ENCODE measurements around the gene CHRNA10. TPM values are rescaled to one million over a fixed set of nuclear protein-coding genes. Genes with fewer than 3 reads are reported as not detected.

Gene CHRNA10
- total RNA-seq, 1 experiment from 2014 or later, result 3.0 TPM

GRCh38 chr11:3642071-3642951 is 28.9 kb downstream of the CHRNA10 start:
- Histone ChIP-seq H3K79me2 (ENCODE audit: insufficient read depth, low read length) (no peaks in the 10 kb centered on the region), H4K20me1 (ENCODE audit: insufficient read depth) (no peaks in the 10 kb centered on the region), H3K36me3 (ENCODE audit: control insufficient read depth in 1 of 2, insufficient read depth in 2 of 2, low read length in 2 of 2) (no peaks in the 10 kb centered on the region), H2AFZ (ENCODE audit: low read depth, low read length, poor library complexity, severe bottlenecking) (no peak overlapping the region), H3K27ac (ENCODE audit: low read depth, low read length) (peak overlapping the region; percentile 36; the same call in 1 of the 2 replicates), H3K4me1 (ENCODE audit: control insufficient read depth in 1 of 2, insufficient read depth in 2 of 2, low read length in 2 of 2) (peaks cover 17 to 34% of the 10 kb centered on the region in 2 experiments), H3K9ac (ENCODE audit: low read length) (peak overlapping the region; percentile 53), H3K27me3 (ENCODE audit: insufficient read depth, low read length) (no peaks in the 10 kb centered on the region), H3K4me3 (replicated peaks in 1 of 2; ENCODE audit: low read depth in 1 of 2, low read length in 2 of 2) (peak overlapping the region; percentile 57), H3K4me2 (ENCODE audit: low read length) (peak overlapping the region; percentile 75), H3K9me3 (ENCODE audit: control insufficient read depth in 1 of 2, insufficient read depth in 1 of 2, low read depth in 1 of 2, low read length in 2 of 2) (no peaks in the 10 kb centered on the region), H3K9me2 (ENCODE audit: insufficient read depth) (no peaks in the 10 kb centered on the region)
- ChIA-PET POLR2A (no interaction called here), RAD21 (ENCODE audit: low non-redundant PET in 1 of 2, low total read pairs in 2 of 2, uncharacterized antibody in 2 of 2, unreplicated experiment in 2 of 2) (no interaction called here), CTCF (interaction anchor here (0.9 kb wide), 1 partner anchor 166 kb away, joined by 3 read pairs; no protein-coding TSS in a partner anchor)
- no TSS peak for BruUV-seq (replicated peaks)
- peak; percentile 72 for DNase-seq (ENCODE audit: low read depth, low spot score)
- intact Hi-C loops (cut with micrococcal nuclease), result no loop called here
- peak; percentile 94 for ATAC-seq
- no peak for TF ChIP-seq ZBTB33 (IDR thresholded peaks at IDR 0.05; ENCODE audit: extremely low read depth, insufficient replicate concordance, low read length)
- TF ChIP-seq SIN3A (IDR thresholded peaks at IDR 0.05; ENCODE audit: low read depth), result no peak
- TF ChIP-seq RAD21 (IDR thresholded peaks at IDR 0.05; ENCODE audit: low read depth), result no peak
- TF ChIP-seq ELF1 (IDR thresholded peaks at IDR 0.05; ENCODE audit: borderline replicate concordance, low read depth), result no peak
- no peak for TF ChIP-seq JUND (IDR thresholded peaks at IDR 0.05)
- no peak for TF ChIP-seq EZH2 (IDR thresholded peaks at IDR 0.05)
- no peak for TF ChIP-seq EZH2phosphoT487 (IDR thresholded peaks at IDR 0.05; ENCODE audit: borderline replicate concordance)
- TF ChIP-seq FOSL1 (IDR thresholded peaks at IDR 0.05; ENCODE audit: low read depth), result no peak
- TF ChIP-seq SRF (IDR thresholded peaks at IDR 0.05; ENCODE audit: low read depth), result no peak
- peak; percentile 75 for TF ChIP-seq POLR2AphosphoS5 (IDR thresholded peaks at IDR 0.05; ENCODE audit: low read depth, low read length)
- TF ChIP-seq CTCF (IDR thresholded peaks at IDR 0.05 in 2 of 3, conservative IDR thresholded peaks at IDR 0.05 in 1 of 3; ENCODE audit: borderline replicate concordance in 1 of 3, insufficient read depth in 1 of 3, low read depth in 2 of 3, low read length in 2 of 3), result no peak
- TF ChIP-seq TCF7L2 (IDR thresholded peaks at IDR 0.05; ENCODE audit: borderline replicate concordance, extremely low read depth, insufficient read depth, insufficient read length), result peak; percentile 76
- TF ChIP-seq EGR1 (IDR thresholded peaks at IDR 0.05; ENCODE audit: low read depth), result peak; percentile 60; the same call in 1 of the 2 replicates
- TF ChIP-seq POLR2A (IDR thresholded peaks at IDR 0.05; ENCODE audit: borderline replicate concordance, extremely low read depth, insufficient read depth, insufficient read length), result no peak
- TF ChIP-seq ZFX (IDR thresholded peaks at IDR 0.05), result peak; percentile 32; the same call in 1 of the 2 replicates
- peak; percentile 20; the same call in 1 of the 2 replicates for TF ChIP-seq MAX (IDR thresholded peaks at IDR 0.05)

Measured in HCT116 (cell line).